HG02798 (cell line): Measurements from ENCODE around the gene EFCAB10.
"Not testable (repeated sequence)": the region's sequence is repeated elsewhere in the genome, so short reads cannot be mapped to it uniquely, and the experiment has no call there.

Experiments
- ATAC-seq: cut with Tn5 transposase; IDR thresholded peaks from one replicate; pipeline ENCODE4 v1.9.1; 2021; ENCODE audit warnings: mild to moderate bottlenecking; ENCODE audit not compliant: unreplicated experiment, poor library complexity

Gene EFCAB10

DNA sequence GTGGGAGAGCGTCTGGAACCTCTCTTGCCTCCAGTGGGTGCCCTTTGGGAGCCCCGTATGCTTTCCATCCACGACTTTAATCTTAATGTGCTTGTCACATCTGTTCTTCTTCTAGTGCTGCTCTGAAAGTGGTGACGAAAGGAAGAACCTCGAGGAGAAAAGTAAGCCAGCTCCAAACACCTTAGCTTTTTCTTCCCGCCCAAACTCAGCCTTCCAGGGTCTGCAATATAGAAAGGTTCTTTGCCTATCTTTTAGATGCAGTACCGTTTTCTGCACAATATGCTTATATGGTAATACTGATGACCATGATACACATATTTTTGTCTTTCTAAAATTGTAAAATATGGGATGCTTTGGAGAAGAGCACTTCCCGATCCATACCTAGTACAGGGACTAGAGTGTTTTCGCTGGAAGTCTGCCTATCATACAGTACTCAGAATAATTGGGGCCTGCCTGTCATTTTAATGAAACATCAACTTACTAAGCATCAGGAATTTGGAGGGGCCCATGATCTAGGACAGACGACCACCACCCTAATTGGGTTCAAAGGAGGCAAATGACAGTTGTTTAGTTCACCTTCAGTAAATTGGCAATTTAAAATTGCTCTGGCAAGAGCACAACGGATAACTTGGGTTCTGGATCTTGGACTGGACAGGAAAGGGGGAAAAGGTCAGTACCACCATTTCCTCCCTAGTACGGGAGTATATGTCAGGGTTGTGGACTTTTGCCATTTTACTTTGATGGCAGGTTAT, 48.4 kb downstream of the EFCAB10 start:
- no peak for ATAC-seq

DNA sequence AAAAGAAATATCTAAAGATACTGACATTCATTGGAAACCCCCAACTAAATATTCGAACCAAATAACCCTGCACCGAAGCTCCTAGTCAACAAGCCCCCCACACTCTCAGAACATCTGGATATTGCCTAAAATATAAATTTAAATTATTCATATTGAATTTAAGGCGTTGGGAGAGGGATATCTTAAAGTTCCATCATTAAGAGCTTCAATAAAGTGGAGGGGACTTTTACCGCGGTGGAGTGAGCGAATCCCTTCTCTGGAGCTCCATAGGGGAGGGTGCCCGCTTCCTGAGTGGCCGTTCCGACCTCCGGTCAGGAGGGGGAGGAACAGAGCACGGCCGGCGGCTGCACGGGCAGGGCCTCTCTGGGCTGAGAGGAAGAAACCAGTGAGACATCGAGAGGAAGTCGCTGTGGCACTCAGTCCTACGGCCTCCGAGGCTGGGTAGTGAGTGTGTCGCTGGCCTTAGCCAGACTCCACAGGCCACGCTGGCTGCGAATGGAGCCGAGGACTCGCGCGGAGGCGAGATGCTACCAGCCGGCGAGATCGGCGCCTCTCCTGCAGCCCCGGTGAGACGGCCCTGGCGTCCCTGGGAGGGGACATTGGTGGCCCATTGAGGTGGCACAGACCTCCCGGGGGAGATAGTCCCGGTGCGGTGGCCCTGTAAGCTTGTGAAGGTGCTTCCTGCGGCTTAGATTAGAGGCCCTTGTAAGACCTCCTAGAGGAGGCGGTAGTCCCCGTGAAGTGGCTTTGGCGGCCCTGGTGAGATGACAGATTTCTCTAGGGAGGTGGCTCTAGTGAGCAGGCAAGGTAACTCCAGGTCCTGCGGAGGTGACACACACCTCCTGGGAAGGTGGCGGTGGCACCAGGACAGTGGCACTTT, 49.3 kb downstream of the EFCAB10 start, which contains the start of gene RINT1:
Gene RINT1 (plus strand): TSS at position 410 of the 880 bp plus-strand sequence. CDS start 115 bp downstream, at position 525.
- ATAC-seq = peak; percentile 99

DNA sequence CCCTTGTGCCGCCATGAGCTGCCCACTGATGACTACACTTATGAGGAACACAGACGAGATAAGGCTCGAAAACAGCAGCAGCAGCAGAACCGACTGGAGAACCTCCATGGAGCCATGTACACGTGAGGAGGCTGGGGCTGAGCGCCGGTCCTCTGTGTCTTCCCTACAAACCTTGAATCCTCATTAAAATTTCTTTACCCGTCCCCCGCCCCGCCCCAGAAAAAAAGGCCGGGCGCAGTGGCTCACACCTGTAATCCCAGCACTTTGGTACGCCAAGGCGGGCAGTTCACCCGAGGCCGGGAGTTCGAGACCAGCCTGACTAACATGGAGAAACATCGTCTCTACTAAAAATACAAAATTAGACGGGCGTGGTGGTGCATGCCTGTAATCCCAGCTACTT, 50.7 kb downstream of the EFCAB10 start:
- no peak for ATAC-seq

DNA sequence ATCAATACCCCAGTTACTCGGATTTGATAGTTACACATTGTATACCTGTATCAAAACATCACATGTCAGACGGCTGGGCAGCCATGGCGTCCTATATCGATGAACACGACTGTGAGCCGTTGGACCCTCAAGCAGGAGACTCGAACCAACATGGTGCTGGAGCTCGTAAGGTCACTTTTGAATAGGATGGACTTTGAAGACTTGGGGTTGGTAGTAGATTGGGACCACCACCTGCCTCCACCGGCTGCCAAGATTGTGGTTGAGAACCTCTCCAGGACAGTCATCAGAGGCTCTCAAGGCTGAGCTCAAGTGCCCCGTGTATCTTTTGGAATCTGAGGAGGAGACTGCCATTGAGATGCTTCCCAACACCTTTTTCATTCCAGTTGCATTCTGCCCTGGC, 51.2 kb downstream of the EFCAB10 start:
- no peak for ATAC-seq

DNA sequence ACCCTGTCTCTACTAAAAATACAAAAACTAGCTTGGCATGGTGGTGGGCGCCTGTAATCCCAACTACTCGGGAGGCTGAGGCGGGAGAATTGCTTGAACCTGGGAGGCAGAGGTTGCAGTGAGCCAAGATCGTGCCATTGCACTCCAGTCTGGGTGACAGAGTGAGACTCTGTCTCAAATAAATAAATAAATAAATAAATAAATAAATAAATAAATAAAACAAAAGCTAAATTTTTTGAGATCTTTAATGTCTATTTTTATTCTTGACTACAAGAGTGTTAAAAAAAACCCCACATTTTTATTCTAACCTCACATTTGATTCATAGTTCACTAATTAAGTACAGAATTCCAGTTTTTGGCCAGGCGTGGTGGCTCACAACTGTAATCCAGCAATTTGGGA, 53.6 kb downstream of the EFCAB10 start:
- not testable (repeated sequence) for ATAC-seq

DNA sequence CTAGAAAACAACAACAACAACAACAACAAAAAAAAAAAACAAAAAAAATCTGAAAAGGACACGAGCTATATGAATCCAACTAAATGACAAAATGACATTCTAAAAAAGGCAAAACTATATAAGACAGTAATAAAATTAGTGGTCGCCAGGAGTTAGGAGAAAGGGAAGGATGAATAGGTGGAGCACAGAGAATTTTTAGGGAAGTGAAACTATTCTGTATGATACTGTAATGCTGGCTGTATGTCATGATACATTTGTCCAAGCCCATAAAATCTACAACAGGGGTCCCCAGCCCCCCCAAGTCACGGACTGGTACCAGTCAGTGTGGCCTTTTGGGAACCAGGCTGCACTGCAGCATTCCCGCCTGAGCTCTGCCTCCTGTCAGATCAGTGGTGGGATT, 56.5 kb downstream of the EFCAB10 start:
- no peak for ATAC-seq

DNA sequence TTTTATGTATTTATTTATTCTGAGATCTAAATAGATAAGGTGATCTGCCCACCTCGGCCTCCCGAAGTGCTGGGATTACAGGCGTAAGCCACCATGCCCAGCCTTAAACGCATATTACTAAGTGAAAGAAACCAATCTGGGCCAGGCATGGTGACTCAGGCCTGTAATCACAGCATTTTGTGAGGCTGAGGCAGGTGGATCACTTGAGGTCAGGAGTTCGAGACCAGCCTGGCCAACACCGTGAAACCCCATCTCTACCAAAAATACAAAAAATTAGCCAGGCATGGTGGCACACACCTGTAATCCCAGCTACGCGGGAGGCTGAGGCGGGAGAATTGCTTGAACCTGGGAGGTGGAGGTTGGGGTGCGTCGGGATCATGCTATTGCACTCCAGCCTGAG, 56.9 kb downstream of the EFCAB10 start:
- ATAC-seq = not testable (repeated sequence)

DNA sequence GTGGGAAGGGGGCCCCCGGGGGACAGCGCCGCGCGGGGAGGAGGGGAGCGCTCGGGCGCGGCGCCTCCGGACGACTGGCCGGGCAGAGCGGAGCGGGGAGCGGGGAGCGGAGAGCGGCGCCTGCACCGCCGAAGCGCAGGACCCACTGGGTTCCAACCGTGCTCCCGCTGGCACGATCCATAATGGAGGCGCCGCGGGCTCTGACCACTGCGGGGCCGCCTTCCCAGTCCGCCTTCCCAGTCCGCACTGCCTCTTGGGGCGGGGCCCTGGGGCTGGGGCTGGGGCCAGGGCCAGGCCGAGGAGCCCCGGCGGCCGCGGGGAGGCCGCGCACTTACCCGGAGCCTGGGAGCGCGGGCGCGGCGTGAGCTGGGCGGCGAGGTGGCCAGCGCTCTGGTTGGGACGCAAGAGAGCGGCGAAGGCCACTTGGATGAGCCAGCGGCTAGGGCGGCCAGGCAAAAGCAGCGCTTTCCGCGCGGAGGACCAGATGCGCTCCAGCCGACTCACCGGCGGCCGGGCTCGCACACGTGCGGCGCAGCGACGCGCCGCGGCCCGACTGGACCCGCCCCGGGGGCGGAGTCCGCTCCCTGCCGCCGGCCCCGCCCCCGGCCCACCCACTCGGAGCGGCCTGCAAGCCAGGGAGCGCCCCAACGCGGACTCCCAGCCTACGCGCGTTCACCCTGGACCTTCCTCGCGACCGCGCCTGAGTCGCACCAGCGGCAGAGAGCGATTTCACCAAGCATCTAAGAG, 59.4 kb downstream of the EFCAB10 start, which contains the start of gene PUS7:
Gene PUS7 (minus strand): TSS at position 555 of the 747 bp plus-strand sequence. CDS start 13,759 bp downstream, outside the sequence.
- ATAC-seq = peak; percentile 88

DNA sequence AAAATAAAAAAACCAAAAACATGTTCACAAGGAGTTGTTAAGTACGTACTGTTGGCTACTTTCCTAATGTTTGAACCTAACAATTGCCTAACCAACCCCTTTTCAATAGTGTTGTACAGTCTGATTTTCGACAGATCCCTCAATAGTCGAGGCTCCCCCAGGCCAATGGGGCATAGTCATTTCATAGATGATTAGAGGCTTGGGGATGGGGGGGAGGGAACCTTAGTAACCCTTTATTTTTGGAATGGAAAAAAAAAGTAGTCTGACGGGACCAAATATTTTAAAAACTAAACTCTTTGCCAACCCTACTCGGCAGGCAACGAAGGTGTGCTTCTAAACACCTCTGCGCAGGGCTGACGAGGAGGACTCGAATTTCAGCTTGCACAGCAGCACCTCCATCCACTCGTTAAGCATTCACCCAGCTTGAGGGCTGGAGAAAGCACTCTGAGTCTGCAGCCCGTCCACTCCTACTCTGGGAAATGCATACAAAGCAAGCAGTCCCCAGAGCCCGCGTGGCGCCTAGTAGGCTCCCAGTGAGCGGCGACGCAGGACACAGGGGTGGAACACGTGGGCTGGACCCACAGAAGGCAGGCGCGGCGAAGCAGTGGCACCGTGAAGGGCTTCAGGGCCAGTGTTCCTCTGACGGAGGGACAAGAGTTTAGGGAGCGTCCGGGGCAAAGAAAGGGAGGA, 60.1 kb downstream of the EFCAB10 start:
- ATAC-seq = peak; percentile 37

DNA sequence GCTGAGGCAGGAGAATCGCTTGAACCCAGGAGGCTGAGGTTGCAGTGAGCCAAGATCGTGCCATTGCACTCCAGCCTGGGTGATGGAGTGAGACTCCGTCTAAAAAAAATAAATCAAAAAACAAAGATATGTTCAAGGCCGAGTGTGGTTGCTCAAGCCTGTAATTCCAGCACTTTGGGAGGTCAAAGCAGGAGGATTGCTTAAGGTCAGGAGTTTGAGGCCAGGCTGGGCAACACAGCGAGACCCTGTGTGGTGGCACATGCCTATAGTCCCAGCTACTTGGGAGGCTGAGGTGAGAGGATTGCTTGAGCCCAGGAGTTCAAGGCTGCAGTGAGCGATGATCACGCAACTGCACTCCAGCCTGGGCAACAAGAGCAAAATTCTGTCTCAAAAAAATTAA, 60.7 kb downstream of the EFCAB10 start:
- ATAC-seq = not testable (repeated sequence)

DNA sequence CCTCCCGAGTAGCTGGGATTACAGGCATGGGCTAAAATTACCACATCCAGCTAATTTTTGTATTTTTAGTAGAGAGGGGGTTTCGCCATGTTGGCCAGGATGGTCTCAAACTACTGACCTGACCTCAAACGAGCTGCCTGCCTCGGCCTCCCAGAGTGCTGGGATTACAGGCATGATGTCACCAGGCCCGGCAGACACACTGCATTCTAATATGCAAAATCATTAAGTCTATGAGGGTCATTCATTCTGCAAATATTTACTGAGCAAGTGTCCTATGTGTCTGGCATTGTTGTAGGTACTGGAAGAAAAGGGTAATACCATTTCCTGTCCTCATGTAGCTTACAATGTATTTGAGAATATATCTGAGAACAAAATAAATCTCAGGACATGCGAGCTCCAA, 61.9 kb downstream of the EFCAB10 start:
- ATAC-seq = no peak

DNA sequence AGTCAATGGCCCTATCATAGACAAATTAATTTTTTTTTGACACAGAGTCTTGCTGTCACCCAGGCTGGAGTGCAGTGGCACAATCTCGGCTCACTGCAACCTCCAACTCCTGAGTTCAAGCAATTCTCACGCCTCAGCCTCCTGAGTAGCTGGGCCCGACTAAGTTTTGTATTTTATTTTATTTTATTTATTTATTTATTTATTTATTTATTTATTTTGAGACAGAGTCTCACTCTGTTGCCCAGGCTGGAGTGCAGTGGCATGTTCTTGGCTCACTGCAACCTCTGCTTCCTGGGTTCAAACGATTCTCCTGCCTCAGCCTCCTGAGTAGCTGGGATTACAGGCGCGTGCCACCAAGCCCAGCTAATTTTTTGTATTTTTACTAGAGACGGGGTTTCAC, 65.7 kb downstream of the EFCAB10 start:
- ATAC-seq = not testable (repeated sequence)
